Spinal cord (tissue), 10 donors: ENCODE measurements around the gene TRPM5. TPM values are rescaled to one million over a fixed set of nuclear protein-coding genes. Genes with fewer than 3 reads are reported as not detected.

ENCODE experiments used
- DNase-seq, 6 donors: peaks; one replicate each; pipeline versions ENCODE4 v3.0.0 to v3.0.0-alpha.2; 2013 to 2015; ENCODE audit warnings: low spot score in 6 of 6, low read depth in 4 of 6
- H3K27ac ChIP-seq: one replicate; pipeline ENCODE4 v1.5.1; 2013; ENCODE audit warnings: low read depth, low read length, control low read depth
- H3K27me3 ChIP-seq: one replicate; pipeline ENCODE4 v1.6.1; 2013; ENCODE audit warnings: low read length; ENCODE audit not compliant: control insufficient read depth, insufficient read depth
- H3K36me3 ChIP-seq: one replicate; pipeline ENCODE4 v1.6.1; 2013; ENCODE audit warnings: low read length; ENCODE audit not compliant: control insufficient read depth, insufficient read depth
- H3K4me1 ChIP-seq: one replicate; pipeline ENCODE4 v1.6.1; 2013; ENCODE audit warnings: low read length; ENCODE audit not compliant: control insufficient read depth, insufficient read depth
- H3K4me3 ChIP-seq: one replicate; pipeline ENCODE4 v1.5.1; 2013; ENCODE audit warnings: low read depth, low read length, control low read depth
- H3K9me3 ChIP-seq: one replicate; pipeline ENCODE4 v1.6.1; 2013; ENCODE audit warnings: low read length; ENCODE audit not compliant: control insufficient read depth, insufficient read depth
- WGBS: methylation state at CpG from one replicate; pipeline ENCODE4 v1.1.5; 2013; ENCODE audit warnings: missing lambda C conversion rate; ENCODE audit not compliant: insufficient coverage; 5-methylcytosine and 5-hydroxymethylcytosine counted together
- polyA plus RNA-seq, 2 donors: library from polyadenylated mRNA; unstranded; fragments of 120-200 nt; gene quantifications; one replicate each; pipeline ENCODE4 v1.2.1, GENCODE V29; 2013; ENCODE audit not compliant: insufficient read length in 2 of 2
- total RNA-seq, 2 donors: library from RNA; depleted of rRNA in 1 of 2; stranded (reverse); fragments of 120-200 nt in 1 of 2; fragments of >200 nt in 1 of 2; gene quantifications; one replicate each; pipeline versions ENCODE4 v1.2.3 to v1.2.4, GENCODE V29; 2013 to 2014
- donor health status: healthy.

Gene TRPM5
- total and polyA plus RNA-seq, 4 donors = 0.08 to 0.11 (median 0.10) TPM; not detected in 1

DNA sequence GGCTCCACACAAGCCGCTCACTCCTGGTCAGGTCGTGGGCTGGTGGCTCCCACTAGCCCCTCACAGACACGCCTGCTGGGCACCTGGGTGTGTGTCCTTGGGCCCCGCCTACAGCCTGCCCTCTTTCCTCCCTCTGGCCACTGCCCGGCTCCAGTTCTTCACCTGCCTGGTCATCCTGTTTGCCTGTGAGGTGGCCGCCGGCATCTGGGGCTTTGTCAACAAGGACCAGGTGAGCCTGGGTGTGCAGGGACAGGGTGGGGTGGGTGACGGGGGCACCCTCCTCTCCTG lies 49.6 kb downstream of the TRPM5 start:
- Histone ChIP-seq H3K9me3 (no peaks in the 10 kb centered on the region), H3K27ac (no peak overlapping the region), H3K4me3 (no peak overlapping the region), H3K4me1 (peaks cover 27% of the 10 kb centered on the region), H3K27me3 (no peaks in the 10 kb centered on the region), H3K36me3 (peaks cover 87% of the 10 kb centered on the region)
- no peak for DNase-seq
- WGBS = 95% methylated on average over 7 of the region's 8 CpGs

Other genes with a start within 250 kb of the TRPM5 start
- under 1 TPM; 0.20 to 0.39 TPM for gene ASCL2, start 173.9 kb downstream of the TRPM5 start, total RNA-seq
- under 1 TPM; 0.51 to 0.90 TPM for gene ASCL2, start 173.9 kb downstream of the TRPM5 start, polyA plus RNA-seq
- gene C11orf21, start 142.6 kb downstream of the TRPM5 start, total RNA-seq = 1 to 10 TPM in 1 of 2 donors, under 1 TPM in 1; 0.44 to 1.3 TPM
- under 1 TPM; 0.39 to 0.92 TPM for gene C11orf21, start 142.6 kb downstream of the TRPM5 start, polyA plus RNA-seq
- 1 to 10 TPM; 1.8 to 2.5 TPM for gene TSPAN32, start 142.5 kb downstream of the TRPM5 start, total RNA-seq
- gene TSPAN32, start 142.5 kb downstream of the TRPM5 start, polyA plus RNA-seq = 1 to 10 TPM in 1 of 2 donors, under 1 TPM in 1; 0.90 to 2.8 TPM
- 100 to 1,000 TPM; 329 to 344 TPM for gene CD81, start 67.2 kb downstream of the TRPM5 start, total RNA-seq
- gene CD81, start 67.2 kb downstream of the TRPM5 start, polyA plus RNA-seq = 100 to 1,000 TPM; 715 to 741 TPM
- 10 to 100 TPM; 16.4 to 50.9 TPM for gene TSSC4, start 43.8 kb downstream of the TRPM5 start, total RNA-seq
- 10 to 100 TPM; 44.2 to 47.4 TPM for gene TSSC4, start 43.8 kb downstream of the TRPM5 start, polyA plus RNA-seq
- 1 to 10 TPM in 1 of 2 donors, under 1 TPM in 1; 0.83 to 1.3 TPM for gene KCNQ1, start 494 bp upstream of the TRPM5 start, total RNA-seq
- gene KCNQ1, start 494 bp upstream of the TRPM5 start, polyA plus RNA-seq = 1 to 10 TPM; 3.0 to 3.1 TPM